ENCODE data around the gene TRMT112. TPM values are rescaled to one million over a fixed set of nuclear protein-coding genes. Genes with fewer than 3 reads are reported as not detected.

The TRMT112 gene
- total RNA-seq, 4 donors from 2014 or later = 200 to 462 (median 323) TPM

- no peak overlapping the region for H3K4me3 ChIP-seq
- no peaks in the 10 kb centered on the region for H3K36me3 ChIP-seq
- H3K27ac ChIP-seq = no peak overlapping the region
- DNase-seq = no peak
- no peaks in the 10 kb centered on the region for H3K4me1 ChIP-seq
- no peaks in the 10 kb centered on the region for H3K9me3 ChIP-seq
- TF ChIP-seq CTCF (IDR thresholded peaks at IDR 0.05) (no peak), POLR2A (IDR thresholded peaks at IDR 0.05) (no peak)
- intact Hi-C loops (cut with DNase I; ENCODE audit: low total_unique reads) = no loop called here
- no peaks in the 10 kb centered on the region for H3K27me3 ChIP-seq
These were observed 32.0 kb upstream of the TRMT112 start for GRCh38 chr11:64349404-64349803.

- H3K4me3 ChIP-seq = no peak overlapping the region
- no peaks in the 10 kb centered on the region for H3K4me1 ChIP-seq
- no peak for DNase-seq
- H3K27me3 ChIP-seq = no peaks in the 10 kb centered on the region
- no peak overlapping the region for H3K27ac ChIP-seq
- H3K36me3 ChIP-seq = no peaks in the 10 kb centered on the region
- no peak for TF ChIP-seq CTCF (IDR thresholded peaks at IDR 0.05)
- H3K9me3 ChIP-seq = no peaks in the 10 kb centered on the region
- intact Hi-C loops (cut with DNase I; ENCODE audit: low total_unique reads) = no loop called here
These were observed 31.6 kb upstream of the TRMT112 start for GRCh38 chr11:64349025-64349387.

GRCh38 chr11:64348383-64349024 is 31.1 kb upstream of the TRMT112 start:
- no peak for DNase-seq

GRCh38 chr11:64347193-64347867 is 30.0 kb upstream of the TRMT112 start:
- Histone ChIP-seq H3K4me1 (no peaks in the 10 kb centered on the region), H3K36me3 (no peaks in the 10 kb centered on the region), H3K9me3 (no peaks in the 10 kb centered on the region), H3K4me3 (no peak overlapping the region), H3K27me3 (no peaks in the 10 kb centered on the region), H3K27ac (no peak overlapping the region)
- intact Hi-C loops (cut with DNase I; ENCODE audit: low total_unique reads) = no loop called here
- TF ChIP-seq POLR2A (IDR thresholded peaks at IDR 0.05) = no peak
- no peak for TF ChIP-seq CTCF (IDR thresholded peaks at IDR 0.05)
- no peak for DNase-seq

More at GRCh38 chr11:64348383-64349024, 31.1 kb upstream of the TRMT112 start:
- no peak for TF ChIP-seq POLR2A (IDR thresholded peaks at IDR 0.05)
- TF ChIP-seq CTCF (IDR thresholded peaks at IDR 0.05) = no peak
- H3K4me3 ChIP-seq = no peak overlapping the region
- intact Hi-C loops (cut with DNase I; ENCODE audit: low total_unique reads) = no loop called here
- no peaks in the 10 kb centered on the region for H3K9me3 ChIP-seq
- no peaks in the 10 kb centered on the region for H3K4me1 ChIP-seq
- H3K27me3 ChIP-seq = no peaks in the 10 kb centered on the region
- no peaks in the 10 kb centered on the region for H3K36me3 ChIP-seq
- H3K27ac ChIP-seq = no peak overlapping the region

DNA sequence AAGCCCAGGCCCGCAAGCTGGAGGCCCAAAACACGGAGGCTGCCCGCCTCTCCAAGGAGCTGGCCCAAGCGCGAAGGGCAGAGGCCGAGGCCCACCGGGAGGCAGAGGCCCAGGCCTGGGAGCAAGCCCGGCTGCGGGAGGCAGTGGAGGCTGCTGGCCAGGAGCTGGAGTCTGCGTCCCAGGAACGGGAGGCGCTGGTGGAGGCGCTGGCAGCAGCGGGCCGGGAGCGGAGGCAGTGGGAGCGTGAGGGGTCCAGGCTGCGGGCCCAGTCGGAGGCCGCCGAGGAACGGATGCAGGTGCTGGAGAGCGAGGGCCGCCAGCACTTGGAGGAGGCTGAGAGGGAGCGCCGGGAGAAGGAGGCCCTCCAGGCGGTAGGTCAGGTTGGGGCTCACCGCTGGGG is 27.4 kb upstream of the TRMT112 start:
- H3K9me3 ChIP-seq = no peaks in the 10 kb centered on the region
- H3K4me1 ChIP-seq = no peaks in the 10 kb centered on the region
- TF ChIP-seq POLR2A (IDR thresholded peaks at IDR 0.05) (no peak), CTCF (IDR thresholded peaks at IDR 0.05) (no peak)
- intact Hi-C loops (cut with DNase I; ENCODE audit: low total_unique reads) = no loop called here
- no peaks in the 10 kb centered on the region for H3K27me3 ChIP-seq
- H3K4me3 ChIP-seq = no peak overlapping the region
- H3K27ac ChIP-seq = no peak overlapping the region
- H3K36me3 ChIP-seq = no peaks in the 10 kb centered on the region
- DNase-seq = no peak

Data from uterus (tissue), 4 donors.